ENCODE measurements around the gene ASPG. TPM values are rescaled to one million over a fixed set of nuclear protein-coding genes. Genes with fewer than 3 reads are reported as not detected.

Gene ASPG
- total RNA-seq, 1 donor from 2014 or later = not detected

- no peak overlapping the region for H3K27ac ChIP-seq
- no peaks in the 10 kb centered on the region for H3K27me3 ChIP-seq
- intact Hi-C loops (cut with DNase I) = no loop called here
- no peak for DNase-seq (ENCODE audit: low spot score in 2 of 2)
- H3K4me1 ChIP-seq = no peaks in the 10 kb centered on the region
- no peaks in the 10 kb centered on the region for H3K9me3 ChIP-seq
- H3K36me3 ChIP-seq = no peaks in the 10 kb centered on the region
- no peak for TF ChIP-seq CTCF (IDR thresholded peaks at IDR 0.05)
- H3K4me3 ChIP-seq = no peak overlapping the region
Observed at GRCh38 chr14:104162495-104162894, 77.0 kb downstream of the ASPG start.

DNA sequence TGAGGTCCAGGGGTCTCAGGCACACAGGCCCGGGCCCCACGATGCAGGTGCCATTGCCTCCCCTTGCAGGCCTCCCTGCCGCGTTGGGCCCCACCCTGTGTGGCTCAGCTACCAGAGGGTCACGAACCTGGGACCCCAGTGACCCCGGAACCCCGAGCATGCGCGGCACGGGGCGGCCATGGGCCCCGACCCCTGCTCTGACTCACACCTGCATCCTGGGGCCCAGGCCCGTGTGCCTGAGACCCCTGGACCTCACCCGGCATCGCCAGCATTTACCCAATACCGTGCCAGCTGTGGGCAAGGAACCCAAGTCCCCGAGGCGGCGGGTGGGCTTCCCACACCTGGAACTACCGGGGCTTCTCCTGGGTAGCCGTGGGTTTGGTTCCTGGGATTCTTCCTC lies 78.0 kb downstream of the ASPG start:
- Histone ChIP-seq H3K4me3 (no peak overlapping the region), H3K4me1 (no peaks in the 10 kb centered on the region), H3K27me3 (no peaks in the 10 kb centered on the region), H3K9me3 (no peaks in the 10 kb centered on the region), H3K36me3 (no peaks in the 10 kb centered on the region), H3K27ac (no peak overlapping the region)
- DNase-seq (ENCODE audit: low spot score in 2 of 2) = no peak
- no peak for TF ChIP-seq CTCF (IDR thresholded peaks at IDR 0.05)
- intact Hi-C loops (cut with DNase I) = no loop called here

DNA sequence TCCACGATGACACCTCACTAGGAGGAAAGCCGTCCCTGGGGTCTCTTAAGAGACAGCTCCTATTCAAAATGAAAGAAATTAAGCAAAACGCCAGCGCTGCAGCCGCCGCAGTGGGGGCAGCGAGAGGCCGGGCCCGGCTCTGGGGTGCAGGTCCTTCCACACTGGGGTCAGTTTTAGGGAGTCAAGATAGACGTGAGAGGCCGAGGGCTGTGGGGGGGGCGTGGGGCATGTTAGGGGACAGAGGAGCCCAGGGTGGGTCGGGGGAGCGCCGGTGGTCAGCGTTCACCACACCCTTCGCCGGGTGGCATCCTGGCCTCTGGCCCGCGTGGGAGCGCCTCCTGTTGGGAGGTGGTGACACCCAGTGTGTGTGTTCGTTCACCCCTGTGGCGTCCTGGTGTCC lies 78.5 kb downstream of the ASPG start:
- intact Hi-C loops (cut with DNase I) = no loop called here

GRCh38 chr14:104164512-104164911 lies 79.0 kb downstream of the ASPG start:
- H3K36me3 ChIP-seq = no peaks in the 10 kb centered on the region
- no peaks in the 10 kb centered on the region for H3K4me1 ChIP-seq
- no peaks in the 10 kb centered on the region for H3K9me3 ChIP-seq
- DNase-seq (ENCODE audit: low spot score in 2 of 2) = no peak
- no peak for TF ChIP-seq CTCF (IDR thresholded peaks at IDR 0.05)
- intact Hi-C loops (cut with DNase I) = no loop called here
- H3K4me3 ChIP-seq = no peak overlapping the region
- no peak overlapping the region for H3K27ac ChIP-seq
- H3K27me3 ChIP-seq = no peaks in the 10 kb centered on the region

More for the DNA sequence above, 78.5 kb downstream of the ASPG start:
- DNase-seq (ENCODE audit: low spot score in 2 of 2) = no peak
- TF ChIP-seq CTCF (IDR thresholded peaks at IDR 0.05) = no peak
- Histone ChIP-seq H3K4me3 (no peak overlapping the region), H3K36me3 (no peaks in the 10 kb centered on the region), H3K9me3 (no peaks in the 10 kb centered on the region), H3K27me3 (no peaks in the 10 kb centered on the region), H3K4me1 (no peaks in the 10 kb centered on the region), H3K27ac (no peak overlapping the region)

Other genes starting within 250 kb of the ASPG start
- 32.7 TPM for gene PPP1R13B, start 238.1 kb upstream of the ASPG start, total RNA-seq
- gene TDRD9, start 157.2 kb upstream of the ASPG start, total RNA-seq = 1.4 TPM
- not detected for gene RD3L, start 143.2 kb upstream of the ASPG start, total RNA-seq
- 32.6 TPM for gene KIF26A, start 52.9 kb downstream of the ASPG start, total RNA-seq

All from ascending aorta (tissue), 2 donors.